ENCODE results near the gene TEK.
"Not testable (repeated sequence)": the region's sequence is repeated elsewhere in the genome, so short reads cannot be mapped to it uniquely, and the experiment has no call there.

TEK gene

DNA sequence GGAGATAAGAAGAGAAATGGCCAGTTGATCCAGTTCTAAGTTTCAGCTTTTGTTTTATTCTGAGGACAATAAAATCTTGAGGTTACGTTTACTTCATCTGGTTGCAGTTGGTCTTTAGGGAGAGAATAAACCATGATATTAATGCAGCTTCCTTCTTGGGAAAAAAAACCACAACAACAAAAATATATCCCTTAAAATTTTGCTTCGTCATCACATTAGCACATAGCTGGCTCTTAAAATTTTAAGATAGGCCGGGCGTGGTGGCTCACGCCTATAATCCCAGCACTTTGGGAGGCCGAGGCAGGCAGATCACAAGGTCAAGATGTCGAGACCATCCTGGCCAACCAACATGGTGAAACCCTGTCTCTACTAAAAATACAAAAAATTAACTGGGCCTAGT, 101.6 kb downstream of the TEK start:
- H3K4me3 ChIP-seq (ENCODE audit: low read depth, low read length): no peak overlapping the region
- no peak for DNase-seq (ENCODE audit: low read depth)
- TF ChIP-seq MYC (IDR thresholded peaks at IDR 0.05; ENCODE audit: low read depth, low read length): no peak
- TF ChIP-seq, protein P1, sequence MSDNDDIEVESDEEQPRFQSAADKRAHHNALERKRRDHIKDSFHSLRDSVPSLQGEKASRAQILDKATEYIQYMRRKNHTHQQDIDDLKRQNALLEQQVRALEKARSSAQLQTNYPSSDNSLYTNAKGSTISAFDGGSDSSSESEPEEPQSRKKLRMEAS (IDR thresholded peaks at IDR 0.05; ENCODE audit: low read depth, low read length): no peak
- TF ChIP-seq POLR2A (IDR thresholded peaks at IDR 0.05; ENCODE audit: extremely low read depth, insufficient read length): no peak
- TF ChIP-seq, protein P2, sequence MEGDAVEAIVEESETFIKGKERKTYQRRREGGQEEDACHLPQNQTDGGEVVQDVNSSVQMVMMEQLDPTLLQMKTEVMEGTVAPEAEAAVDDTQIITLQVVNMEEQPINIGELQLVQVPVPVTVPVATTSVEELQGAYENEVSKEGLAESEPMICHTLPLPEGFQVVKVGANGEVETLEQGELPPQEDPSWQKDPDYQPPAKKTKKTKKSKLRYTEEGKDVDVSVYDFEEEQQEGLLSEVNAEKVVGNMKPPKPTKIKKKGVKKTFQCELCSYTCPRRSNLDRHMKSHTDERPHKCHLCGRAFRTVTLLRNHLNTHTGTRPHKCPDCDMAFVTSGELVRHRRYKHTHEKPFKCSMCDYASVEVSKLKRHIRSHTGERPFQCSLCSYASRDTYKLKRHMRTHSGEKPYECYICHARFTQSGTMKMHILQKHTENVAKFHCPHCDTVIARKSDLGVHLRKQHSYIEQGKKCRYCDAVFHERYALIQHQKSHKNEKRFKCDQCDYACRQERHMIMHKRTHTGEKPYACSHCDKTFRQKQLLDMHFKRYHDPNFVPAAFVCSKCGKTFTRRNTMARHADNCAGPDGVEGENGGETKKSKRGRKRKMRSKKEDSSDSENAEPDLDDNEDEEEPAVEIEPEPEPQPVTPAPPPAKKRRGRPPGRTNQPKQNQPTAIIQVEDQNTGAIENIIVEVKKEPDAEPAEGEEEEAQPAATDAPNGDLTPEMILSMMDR (IDR thresholded peaks at IDR 0.05; ENCODE audit: low read depth, low read length): no peak

DNA sequence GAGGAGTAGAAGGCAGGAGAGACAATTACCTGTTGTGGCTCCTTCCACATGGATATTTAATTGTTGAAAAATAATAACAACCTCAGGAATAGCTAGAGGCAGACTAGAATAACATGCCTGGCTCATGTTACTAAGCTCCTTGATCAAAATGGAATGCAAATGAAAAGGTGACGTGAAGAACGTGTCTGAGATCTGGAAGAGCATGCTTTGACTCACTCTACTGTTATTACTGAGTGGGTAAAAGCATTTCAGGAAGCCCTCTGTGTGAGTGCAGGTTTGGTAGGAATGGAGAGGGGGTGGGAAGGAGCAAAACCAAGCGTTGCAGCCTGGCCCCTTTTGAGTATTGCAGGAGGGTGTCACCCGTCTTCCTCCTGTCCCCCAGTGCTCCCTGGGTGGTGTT, 103.2 kb downstream of the TEK start:
- DNase-seq (ENCODE audit: low read depth): no peak
- TF ChIP-seq MYC (IDR thresholded peaks at IDR 0.05; ENCODE audit: low read depth, low read length) (no peak), POLR2A (IDR thresholded peaks at IDR 0.05; ENCODE audit: extremely low read depth, insufficient read length) (no peak)
- TF ChIP-seq, protein P1 (IDR thresholded peaks at IDR 0.05; ENCODE audit: low read depth, low read length): no peak
- TF ChIP-seq, protein P2 (IDR thresholded peaks at IDR 0.05; ENCODE audit: low read depth, low read length): no peak
- H3K4me3 ChIP-seq (ENCODE audit: low read depth, low read length): no peak overlapping the region

DNA sequence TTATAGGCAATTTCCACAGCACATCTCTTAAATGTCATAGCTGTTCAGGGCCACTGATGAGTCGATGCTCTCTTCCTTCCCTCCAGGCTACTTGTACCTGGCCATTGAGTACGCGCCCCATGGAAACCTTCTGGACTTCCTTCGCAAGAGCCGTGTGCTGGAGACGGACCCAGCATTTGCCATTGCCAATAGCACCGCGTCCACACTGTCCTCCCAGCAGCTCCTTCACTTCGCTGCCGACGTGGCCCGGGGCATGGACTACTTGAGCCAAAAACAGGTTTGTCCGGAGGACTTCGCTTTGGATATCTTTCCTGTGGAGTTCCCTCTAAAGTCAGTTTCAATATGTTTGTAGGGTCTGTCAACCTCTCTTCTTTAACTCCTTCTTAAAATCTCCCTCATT, 103.6 kb downstream of the TEK start:
- no peak for DNase-seq (ENCODE audit: low read depth)
- TF ChIP-seq, protein P1 (IDR thresholded peaks at IDR 0.05; ENCODE audit: low read depth, low read length): no peak
- no peak for TF ChIP-seq POLR2A (IDR thresholded peaks at IDR 0.05; ENCODE audit: extremely low read depth, insufficient read length)
- TF ChIP-seq MYC (IDR thresholded peaks at IDR 0.05; ENCODE audit: low read depth, low read length): no peak
- TF ChIP-seq, protein P2 (IDR thresholded peaks at IDR 0.05; ENCODE audit: low read depth, low read length): no peak

DNA sequence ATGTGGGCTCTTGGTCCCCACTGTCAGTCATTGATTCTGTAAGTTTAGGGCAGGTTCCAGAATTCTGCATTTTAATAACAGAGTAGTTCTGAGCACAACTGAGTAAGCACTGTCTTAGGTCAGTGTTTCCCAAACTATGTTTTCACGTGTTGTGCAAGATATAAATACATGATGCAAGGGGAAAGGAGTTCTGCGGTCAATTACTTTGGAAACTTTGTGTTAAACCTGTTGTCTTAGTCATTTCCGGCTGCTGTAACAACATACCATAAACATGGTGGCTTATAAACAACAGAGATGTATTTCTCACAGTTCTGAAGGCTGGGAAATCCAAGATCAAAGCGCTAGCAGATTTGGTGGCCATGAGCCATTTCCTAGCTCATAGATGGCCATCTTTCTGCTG, 118.2 kb downstream of the TEK start:
- peak; percentile 90 for DNase-seq (ENCODE audit: low read depth)
- TF ChIP-seq, protein P1 (IDR thresholded peaks at IDR 0.05; ENCODE audit: low read depth, low read length): no peak
- TF ChIP-seq POLR2A (IDR thresholded peaks at IDR 0.05; ENCODE audit: extremely low read depth, insufficient read length) (no peak), MYC (IDR thresholded peaks at IDR 0.05; ENCODE audit: low read depth, low read length) (no peak)
- TF ChIP-seq, protein P2 (IDR thresholded peaks at IDR 0.05; ENCODE audit: low read depth, low read length): no peak
- no peak overlapping the region for H3K4me3 ChIP-seq (ENCODE audit: low read depth, low read length)

More for the DNA sequence above, 103.6 kb downstream of the TEK start:
- no peak overlapping the region for H3K4me3 ChIP-seq (ENCODE audit: low read depth, low read length)

DNA sequence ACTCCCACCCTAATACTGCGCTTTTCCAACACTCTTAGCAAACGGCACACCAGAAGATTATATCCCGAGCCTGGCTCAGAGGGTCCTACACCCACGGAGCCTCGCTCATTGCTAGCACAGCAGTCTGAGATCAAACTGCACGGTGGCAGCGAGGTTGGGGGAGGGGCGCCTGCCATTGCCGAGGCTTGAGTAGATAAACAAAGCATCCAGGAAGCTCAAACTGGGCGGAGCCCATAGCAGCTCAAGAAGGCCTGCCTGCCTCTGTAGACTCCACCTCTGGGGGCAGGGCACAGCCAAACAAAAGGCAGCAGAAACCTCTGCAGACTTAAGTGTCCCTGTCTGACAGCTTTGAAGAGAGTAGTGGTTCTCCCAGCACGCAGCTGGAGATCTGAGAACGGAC, 130.6 kb downstream of the TEK start:
- DNase-seq (ENCODE audit: low read depth): not testable (repeated sequence)

DNA sequence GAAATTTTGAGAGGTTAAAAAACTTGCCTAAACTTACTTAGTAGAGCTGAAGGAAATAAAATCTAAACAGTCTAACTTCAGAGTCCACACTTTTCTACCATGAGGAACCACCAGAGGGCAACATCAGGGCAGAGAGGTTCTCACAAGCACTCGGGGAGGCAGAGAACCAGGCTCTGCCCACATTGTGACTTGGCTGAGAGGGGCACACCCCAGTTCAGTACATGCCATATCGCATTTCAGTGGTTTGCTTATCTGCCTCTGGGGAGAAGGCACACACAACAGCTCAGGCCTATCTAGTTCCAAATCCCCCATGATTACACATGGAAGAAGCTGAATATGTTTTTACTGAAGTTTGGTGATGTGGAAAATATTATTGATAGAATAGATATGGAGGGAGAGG, 138.7 kb downstream of the TEK start:
- TF ChIP-seq, protein P1 (IDR thresholded peaks at IDR 0.05; ENCODE audit: low read depth, low read length): peak; percentile 52; the same call in 1 of the 2 replicates
- TF ChIP-seq, protein P2 (IDR thresholded peaks at IDR 0.05; ENCODE audit: low read depth, low read length): peak; percentile 94
- TF ChIP-seq POLR2A (IDR thresholded peaks at IDR 0.05; ENCODE audit: extremely low read depth, insufficient read length): no peak
- TF ChIP-seq MYC (IDR thresholded peaks at IDR 0.05; ENCODE audit: low read depth, low read length): peak; percentile 17; the same call in 1 of the 2 replicates
- H3K4me3 ChIP-seq (ENCODE audit: low read depth, low read length): no peak overlapping the region
- DNase-seq (ENCODE audit: low read depth): peak; percentile 67

More for the DNA sequence above, 130.6 kb downstream of the TEK start:
- not testable (repeated sequence) for H3K4me3 ChIP-seq (ENCODE audit: low read depth, low read length)
